GM12872 (cell line): Measurements from ENCODE around the gene PRORP.

Experiments used
- TF ChIP-seq, protein P1 (sequence below): IDR thresholded peaks from 3 replicates; pipeline ENCODE4 v1.5.1; 2011; ENCODE audit warnings: low read depth, mild to moderate bottlenecking, low read length, moderate library complexity; ENCODE audit not compliant: insufficient read depth

Gene PRORP

DNA sequence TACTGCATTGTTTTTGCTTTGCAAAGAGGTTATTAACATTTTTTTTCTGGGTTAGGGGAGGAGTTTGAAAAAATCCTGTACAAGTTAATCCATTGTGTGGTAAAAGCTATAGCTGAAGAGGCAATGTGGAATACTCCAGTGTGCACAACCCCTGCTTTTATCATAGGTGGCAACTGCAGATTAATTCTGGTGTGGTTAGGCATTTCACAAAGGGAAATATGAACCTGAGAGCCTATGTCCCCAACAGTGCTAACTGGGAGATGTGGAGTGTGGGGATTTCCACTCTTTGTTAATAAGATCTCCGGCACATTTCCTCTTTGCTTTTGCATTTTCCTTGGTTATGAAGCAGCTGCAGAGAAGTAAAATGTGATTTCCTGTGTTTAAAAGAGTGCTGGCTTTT is 33.6 kb downstream of the PRORP start:
- TF ChIP-seq, protein P1, sequence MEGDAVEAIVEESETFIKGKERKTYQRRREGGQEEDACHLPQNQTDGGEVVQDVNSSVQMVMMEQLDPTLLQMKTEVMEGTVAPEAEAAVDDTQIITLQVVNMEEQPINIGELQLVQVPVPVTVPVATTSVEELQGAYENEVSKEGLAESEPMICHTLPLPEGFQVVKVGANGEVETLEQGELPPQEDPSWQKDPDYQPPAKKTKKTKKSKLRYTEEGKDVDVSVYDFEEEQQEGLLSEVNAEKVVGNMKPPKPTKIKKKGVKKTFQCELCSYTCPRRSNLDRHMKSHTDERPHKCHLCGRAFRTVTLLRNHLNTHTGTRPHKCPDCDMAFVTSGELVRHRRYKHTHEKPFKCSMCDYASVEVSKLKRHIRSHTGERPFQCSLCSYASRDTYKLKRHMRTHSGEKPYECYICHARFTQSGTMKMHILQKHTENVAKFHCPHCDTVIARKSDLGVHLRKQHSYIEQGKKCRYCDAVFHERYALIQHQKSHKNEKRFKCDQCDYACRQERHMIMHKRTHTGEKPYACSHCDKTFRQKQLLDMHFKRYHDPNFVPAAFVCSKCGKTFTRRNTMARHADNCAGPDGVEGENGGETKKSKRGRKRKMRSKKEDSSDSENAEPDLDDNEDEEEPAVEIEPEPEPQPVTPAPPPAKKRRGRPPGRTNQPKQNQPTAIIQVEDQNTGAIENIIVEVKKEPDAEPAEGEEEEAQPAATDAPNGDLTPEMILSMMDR: no peak

DNA sequence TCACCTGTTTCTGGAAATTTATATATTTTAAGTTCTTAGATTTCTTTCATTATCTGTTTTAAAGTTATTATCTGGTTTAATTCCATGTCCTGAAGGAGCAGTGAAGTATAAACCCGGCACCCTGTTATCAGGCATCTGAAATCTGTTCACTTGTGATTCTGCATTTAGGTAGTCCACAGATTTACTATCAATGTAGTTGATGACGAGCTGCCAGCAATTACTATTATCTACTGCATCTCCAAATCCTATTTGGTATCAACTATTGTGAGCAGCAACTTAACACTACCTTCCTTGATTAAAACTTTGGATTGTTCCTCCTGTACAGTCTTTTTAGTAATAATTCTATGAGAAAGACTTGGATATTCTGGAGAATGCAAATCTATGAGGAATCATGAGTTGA is 36.1 kb downstream of the PRORP start:
- TF ChIP-seq, protein P1: no peak

DNA sequence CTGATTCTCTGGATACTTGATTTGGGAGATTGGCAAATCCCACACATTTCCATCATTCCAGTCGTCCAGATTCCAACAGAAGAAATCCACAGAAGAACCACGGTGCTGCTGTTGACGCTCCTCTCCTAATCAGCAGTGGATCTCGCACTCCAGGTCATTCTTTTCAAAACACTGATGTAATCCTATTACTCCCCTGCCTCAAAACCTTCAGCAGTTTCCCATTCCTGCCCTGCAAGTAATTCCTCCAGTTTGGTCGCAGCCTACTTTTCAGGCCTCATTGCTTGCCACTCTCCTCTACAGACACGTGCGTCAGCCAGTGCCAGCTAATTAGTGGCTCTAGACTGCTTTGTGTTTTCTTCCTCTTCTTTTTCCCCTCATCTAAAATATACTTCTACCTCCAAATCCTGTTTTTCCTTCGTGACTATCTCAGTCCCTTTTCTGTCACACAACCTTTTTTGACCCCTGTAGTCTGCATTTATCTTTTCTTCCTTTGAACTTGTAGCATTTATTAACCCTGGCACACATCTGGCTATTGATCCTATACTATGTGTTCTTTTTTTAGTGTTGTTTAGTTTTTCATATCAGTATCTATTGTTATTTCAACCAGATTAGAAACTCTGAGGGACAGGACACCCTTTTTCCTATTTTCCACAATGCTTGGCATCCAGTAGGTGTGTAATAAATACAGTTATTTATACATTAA is 36.8 kb downstream of the PRORP start:
- TF ChIP-seq, protein P1: no peak

DNA sequence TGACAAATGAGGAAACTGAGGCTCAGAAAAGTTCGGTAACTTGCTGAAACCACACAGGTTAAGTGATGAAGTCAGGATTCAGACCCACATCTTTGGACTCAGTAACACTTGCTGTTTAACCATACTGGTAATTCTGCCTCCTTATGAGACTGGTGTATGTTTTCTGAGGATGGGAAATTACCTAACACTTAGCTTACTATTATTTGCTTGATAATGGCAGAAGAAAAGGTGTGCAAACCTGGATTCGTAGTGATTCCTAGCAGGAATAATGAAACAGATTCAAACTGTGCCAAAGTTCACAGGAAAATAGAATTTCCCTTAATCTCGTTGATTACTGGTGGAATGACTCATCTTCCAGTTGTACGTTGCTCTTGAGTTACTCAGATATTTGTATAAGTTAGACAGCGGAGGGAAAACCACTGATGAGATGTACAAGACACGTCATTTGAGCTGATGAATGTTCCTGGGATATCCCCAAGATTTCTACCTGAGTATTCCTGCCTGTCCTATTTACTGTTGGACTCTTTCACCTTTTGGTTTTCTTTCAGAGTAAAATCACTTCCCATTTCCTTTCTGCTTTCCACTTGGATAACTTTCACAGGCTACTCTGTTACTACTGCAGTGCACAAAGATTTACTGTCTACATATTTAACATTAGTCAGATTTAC is 37.5 kb downstream of the PRORP start:
- TF ChIP-seq, protein P1: no peak

DNA sequence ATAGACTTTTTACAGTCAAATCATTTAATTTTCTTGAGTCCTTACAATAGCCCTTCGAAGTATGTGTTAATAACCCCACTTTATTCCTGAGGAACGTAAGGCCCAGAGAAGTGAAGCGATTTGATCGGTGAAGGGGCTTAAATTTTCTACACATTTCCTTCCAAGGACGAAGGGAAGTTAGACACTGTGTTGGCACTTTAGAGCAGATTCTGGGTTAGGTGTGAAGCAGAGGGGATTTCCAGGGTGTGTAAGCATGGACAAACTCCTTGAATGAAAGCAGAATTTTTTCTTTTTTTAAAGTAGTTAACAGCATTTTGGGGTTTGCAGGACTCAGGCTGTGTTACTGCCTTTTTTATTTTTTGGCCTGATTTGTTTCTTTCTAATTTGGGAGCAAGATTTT is 38.9 kb downstream of the PRORP start:
- TF ChIP-seq, protein P1: no peak

DNA sequence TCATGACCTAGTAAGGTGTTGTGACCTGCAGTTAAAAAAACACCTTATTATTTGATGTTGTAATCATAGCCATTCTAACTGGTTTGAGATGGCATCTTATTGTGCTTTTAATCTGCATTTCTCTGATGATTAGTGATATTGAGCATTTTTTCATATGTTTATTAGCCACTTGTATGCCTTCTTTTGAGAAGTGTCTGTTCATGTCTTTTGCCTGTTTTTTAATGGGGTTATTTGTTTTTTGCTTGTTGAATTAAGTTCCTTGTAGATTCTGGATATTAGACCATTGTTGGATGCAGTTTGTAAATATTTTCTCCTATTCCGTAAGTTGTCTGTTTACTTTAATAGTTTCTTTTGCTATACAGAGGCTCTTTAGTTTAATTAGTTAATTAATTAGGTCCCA is 41.0 kb downstream of the PRORP start:
- TF ChIP-seq, protein P1: no peak

DNA sequence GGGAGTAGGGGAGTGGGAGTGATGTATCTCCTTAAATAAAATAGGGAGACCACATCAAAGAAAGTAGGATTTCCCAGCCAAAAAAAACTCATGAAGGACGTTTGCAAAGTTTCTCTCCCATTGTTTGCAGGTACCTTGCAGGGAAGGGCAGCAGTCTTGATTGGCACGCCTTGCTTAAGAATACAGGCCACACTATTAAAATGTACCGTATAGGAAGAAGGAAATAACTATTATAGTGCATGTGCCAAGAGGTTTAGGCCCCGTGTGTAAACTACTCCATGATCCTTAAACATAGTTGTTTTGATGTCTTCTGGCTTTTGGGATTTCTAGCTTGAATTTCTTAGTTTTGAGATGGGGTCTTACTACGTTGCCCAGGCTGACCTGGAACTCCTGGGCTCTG is 42.5 kb downstream of the PRORP start:
- TF ChIP-seq, protein P1: no peak
